T-cell (primary cell): ENCODE data around the gene SLC2A13. TPM values are rescaled to one million over a fixed set of nuclear protein-coding genes. Genes with fewer than 3 reads are reported as not detected.
A peak's percentile ranks its signal among the peaks of the same experiment; 100 is the strongest.

Experiments used
- ATAC-seq, 4 experiments: fragments of 200-7000 bp in 3 of 4; fragments of 150-1000 bp in 1 of 4; cut with Tn5 transposase; replicated peaks in 1 of 4; 1 replicate in 3 of 4; 2 replicates in 1 of 4; pipeline ENCODE4 v1.10.0; 2021; ENCODE audit warnings: moderate library complexity in 3 of 4, mild to moderate bottlenecking in 2 of 4, moderate number of reproducible peaks in 1 of 4
- CTCF ChIA-PET, 2 donors: fragments of 300-600 bp; sonication (Branson Sonifier 250); formaldehyde crosslinking; loops; one replicate each; lab custom pipeline; 2022; ENCODE audit warnings: antibody characterized with exemption in 2 of 2; lab: Charles Lee
- POLR2A ChIA-PET, 2 donors: fragments of 300-600 bp; sonication (Branson Sonifier 250); formaldehyde crosslinking; loops; one replicate each; lab custom pipeline; 2022; ENCODE audit warnings: antibody characterized with exemption in 2 of 2; lab: Charles Lee
- DNase-seq, 35 experiments: peaks; one replicate each; pipeline versions ENCODE4 v3.0.0 to v3.0.0-alpha.2; 2013 to 2023
- H3K27ac ChIP-seq: one replicate; pipeline ENCODE4 v1.5.1; 2013; ENCODE audit warnings: low read length
- H3K27me3 ChIP-seq, 2 experiments: replicated peaks in 1 of 2; 1 replicate in 1 of 2; 2 replicates in 1 of 2; pipeline versions ENCODE4 v1.6.1 to v1.7.0; 2013; ENCODE audit warnings: low read length in 1 of 2, mixed read lengths in 1 of 2; ENCODE audit not compliant: control insufficient read depth in 2 of 2, insufficient read depth in 2 of 2; ENCODE audit errors: extremely low read depth in 1 of 2
- H3K36me3 ChIP-seq, 2 donors: 1 replicate in 1 of 2; 2 replicates in 1 of 2; pipeline versions ENCODE4 v1.6.1 to v1.7.0; 2013; ENCODE audit warnings: low read length in 1 of 2; ENCODE audit not compliant: control insufficient read depth in 2 of 2, insufficient read depth in 1 of 2; ENCODE audit errors: extremely low read depth in 1 of 2
- H3K4me1 ChIP-seq, 2 experiments: 1 replicate in 1 of 2; 2 replicates in 1 of 2; pipeline versions ENCODE4 v1.6.1 to v1.7.0; 2013; ENCODE audit warnings: low read length in 2 of 2, mixed read lengths in 1 of 2; ENCODE audit not compliant: insufficient read depth in 2 of 2, control insufficient read depth in 1 of 2; ENCODE audit errors: extremely low read depth in 1 of 2
- H3K4me3 ChIP-seq, 2 donors: 1 replicate in 1 of 2; 2 replicates in 1 of 2; pipeline versions ENCODE4 v1.5.1 to v1.7.0; 2013; ENCODE audit warnings: mild to moderate bottlenecking in 2 of 2, low read length in 1 of 2, moderate library complexity in 1 of 2; ENCODE audit not compliant: control insufficient read depth in 1 of 2; ENCODE audit errors: extremely low read depth in 1 of 2
- H3K9me3 ChIP-seq: 2 replicates; pipeline ENCODE4 v1.7.0; 2013
- H3K27ac Mint-ChIP-seq, 2 donors: one replicate each; pipeline ENCODE4 v1.8.0; 2020 to 2021; ENCODE audit warnings: mild to moderate bottlenecking in 2 of 2, mixed read lengths in 2 of 2
- H3K27me3 Mint-ChIP-seq, 2 donors: one replicate each; pipeline ENCODE4 v1.8.0; 2021 to 2022; ENCODE audit warnings: mixed read lengths in 2 of 2
- H3K36me3 Mint-ChIP-seq: one replicate; pipeline ENCODE4 v1.8.0; 2021; ENCODE audit warnings: mixed read lengths
- H3K4me1 Mint-ChIP-seq, 3 donors: one replicate each; pipeline ENCODE4 v1.8.0; 2020 to 2022; ENCODE audit warnings: mixed read lengths in 3 of 3, mild to moderate bottlenecking in 1 of 3
- H3K4me3 Mint-ChIP-seq, 3 donors: one replicate each; pipeline ENCODE4 v1.8.0; 2020 to 2022; ENCODE audit warnings: mild to moderate bottlenecking in 3 of 3, mixed read lengths in 3 of 3, moderate library complexity in 3 of 3
- H3K9me3 Mint-ChIP-seq, 3 donors: one replicate each; pipeline ENCODE4 v1.8.0; 2020 to 2022; ENCODE audit warnings: mixed read lengths in 3 of 3
- WGBS: methylation state at CpG from one replicate; pipeline ENCODE4 v1.1.5; 2013; ENCODE audit warnings: missing lambda C conversion rate; ENCODE audit not compliant: insufficient coverage; 5-methylcytosine and 5-hydroxymethylcytosine counted together
- total RNA-seq, 35 experiments: library from RNA in 6 of 35; stranded (reverse) in 6 of 35; fragments of 120-200 nt in 1 of 35; gene quantifications; one replicate each; pipeline versions ENCODE4 v1.2.1 to v1.2.4 and lab custom pipeline; 2013 to 2026

SLC2A13 gene
- total RNA-seq, 5 donors from 2014 or later (not counting 1 experiment from before 2014, with no cell fraction given), result 4.2 to 6.0 (median 5.1) TPM

- Histone ChIP-seq H3K27ac (no peak overlapping the region), H3K4me1 (no peaks in the 10 kb centered on the region), H3K36me3 (no peaks in the 10 kb centered on the region), H3K27me3 (no peaks in the 10 kb centered on the region), H3K4me3 (no peak overlapping the region), H3K9me3 (peaks cover 2% of the 10 kb centered on the region)
- no peak overlapping the region for H3K27ac Mint-ChIP-seq
- H3K36me3 Mint-ChIP-seq, result peaks cover 36% of the 10 kb centered on the region
- POLR2A ChIA-PET, result no interaction called here
- H3K4me3 Mint-ChIP-seq, result no peak overlapping the region
- DNase-seq, result no peak
- CTCF ChIA-PET, result interaction anchor here in 1 of 2 donors (0.6 kb wide), 1 partner anchor 63 kb away, joined by 3 read pairs; no protein-coding TSS in a partner anchor
- WGBS, result no CpG with 5 or more reads among the region's 2 CpGs
- no peaks in the 10 kb centered on the region for H3K4me1 Mint-ChIP-seq
- H3K27me3 Mint-ChIP-seq, result no peaks in the 10 kb centered on the region
- no peak for ATAC-seq
- H3K9me3 Mint-ChIP-seq, result peaks cover 15 to 34% (median 28%) of the 10 kb centered on the region in 3 donors
Measured at GRCh38 chr12:40000884-40001283, 105.0 kb downstream of the SLC2A13 start.

GRCh38 chr12:39993268-39993667 lies 112.6 kb downstream of the SLC2A13 start:
- WGBS, result no CpG with 5 or more reads among the region's 1 CpG
- ATAC-seq (no peak), DNase-seq (no peak)
- peaks cover 18% of the 10 kb centered on the region for H3K36me3 Mint-ChIP-seq
- POLR2A ChIA-PET, result no interaction called here
- no peak overlapping the region for H3K4me3 ChIP-seq
- H3K27me3 Mint-ChIP-seq, result no peaks in the 10 kb centered on the region
- peaks cover 3 to 18% (median 10%) of the 10 kb centered on the region in 3 donors for H3K9me3 Mint-ChIP-seq
- H3K9me3 ChIP-seq, result no peaks in the 10 kb centered on the region
- H3K27ac ChIP-seq, result no peak overlapping the region
- peaks cover 0 to 4% (median 4%) of the 10 kb centered on the region in 3 donors for H3K4me1 Mint-ChIP-seq
- H3K27me3 ChIP-seq, result no peaks in the 10 kb centered on the region
- no peak overlapping the region for H3K4me3 Mint-ChIP-seq
- no peak overlapping the region for H3K27ac Mint-ChIP-seq
- H3K4me1 ChIP-seq, result no peaks in the 10 kb centered on the region
- no peaks in the 10 kb centered on the region for H3K36me3 ChIP-seq
- CTCF ChIA-PET, result interaction anchor here in 1 of 2 donors (0.6 to 1.6 kb wide), 2 partner anchors 25 to 111 kb away, joined by 4 to 6 read pairs; no protein-coding TSS in a partner anchor

GRCh38 chr12:39990122-39991101 lies 115.5 kb downstream of the SLC2A13 start:
- WGBS, result 94% methylated on average over 2 of the region's 4 CpGs
- H3K4me3 Mint-ChIP-seq, result no peak overlapping the region
- no peaks in the 10 kb centered on the region for H3K27me3 Mint-ChIP-seq
- H3K4me1 ChIP-seq, result no peaks in the 10 kb centered on the region
- no peaks in the 10 kb centered on the region for H3K36me3 ChIP-seq
- H3K27ac ChIP-seq, result no peak overlapping the region
- no peaks in the 10 kb centered on the region for H3K27me3 ChIP-seq
- no peaks in the 10 kb centered on the region for H3K9me3 Mint-ChIP-seq
- DNase-seq (peak in 31 of 35 experiments; percentile 16 to 69 (median 45)), ATAC-seq (peak; percentile 66 to 70 (median 68))
- ChIA-PET CTCF (interaction anchor here (0.7 to 2.1 kb wide), 8 partner anchors 10 to 672 kb away, joined by 3 to 6 read pairs (median 3); no protein-coding TSS in a partner anchor), POLR2A (interaction anchor here in 1 of 2 donors (0.6 kb wide), 1 partner anchor 375 kb away, joined by 3 read pairs; no protein-coding TSS in a partner anchor)
- H3K36me3 Mint-ChIP-seq, result no peaks in the 10 kb centered on the region
- no peaks in the 10 kb centered on the region for H3K9me3 ChIP-seq
- H3K27ac Mint-ChIP-seq, result no peak overlapping the region
- H3K4me3 ChIP-seq, result no peak overlapping the region
- H3K4me1 Mint-ChIP-seq, result peaks cover 0 to 7% (median 4%) of the 10 kb centered on the region in 3 donors

- H3K36me3 ChIP-seq, result no peaks in the 10 kb centered on the region
- no peak overlapping the region for H3K27ac ChIP-seq
- POLR2A ChIA-PET, result no interaction called here
- CTCF ChIA-PET, result interaction anchor here in 1 of 2 donors (0.7 to 0.9 kb wide), 2 partner anchors 272 to 403 kb away, joined by 3 to 4 read pairs; no protein-coding TSS in a partner anchor
- Mint-ChIP-seq H3K9me3 (no peaks in the 10 kb centered on the region), H3K27ac (no peak overlapping the region), H3K4me3 (no peak overlapping the region), H3K4me1 (peaks cover 0 to 7% (median 4%) of the 10 kb centered on the region in 3 donors), H3K27me3 (no peaks in the 10 kb centered on the region), H3K36me3 (no peaks in the 10 kb centered on the region)
- DNase-seq (no peak), ATAC-seq (no peak)
- no peaks in the 10 kb centered on the region for H3K4me1 ChIP-seq
- H3K27me3 ChIP-seq, result no peaks in the 10 kb centered on the region
- H3K4me3 ChIP-seq, result no peak overlapping the region
- no peaks in the 10 kb centered on the region for H3K9me3 ChIP-seq
- WGBS, result no CpG with 5 or more reads among the region's 1 CpG
Measured at GRCh38 chr12:39989501-39989900, 116.4 kb downstream of the SLC2A13 start.

- no peaks in the 10 kb centered on the region for H3K9me3 ChIP-seq
- H3K27me3 ChIP-seq, result no peaks in the 10 kb centered on the region
- ATAC-seq (no peak), DNase-seq (no peak)
- Mint-ChIP-seq H3K36me3 (no peaks in the 10 kb centered on the region), H3K9me3 (no peaks in the 10 kb centered on the region), H3K4me3 (no peak overlapping the region), H3K27me3 (no peaks in the 10 kb centered on the region), H3K27ac (no peak overlapping the region), H3K4me1 (peaks cover 0 to 7% (median 4%) of the 10 kb centered on the region in 3 donors)
- WGBS, result 100% methylated on average over 2 of the region's 2 CpGs
- POLR2A ChIA-PET, result no interaction called here
- no peak overlapping the region for H3K4me3 ChIP-seq
- CTCF ChIA-PET, result interaction anchor here (0.7 to 0.9 kb wide), 2 partner anchors 622 to 635 kb away, joined by 3 to 4 read pairs; no protein-coding TSS in a partner anchor
- H3K27ac ChIP-seq, result no peak overlapping the region
- H3K4me1 ChIP-seq, result no peaks in the 10 kb centered on the region
- no peaks in the 10 kb centered on the region for H3K36me3 ChIP-seq
Measured at GRCh38 chr12:39988574-39988973, 117.3 kb downstream of the SLC2A13 start.

GRCh38 chr12:39986674-39987073 lies 119.2 kb downstream of the SLC2A13 start:
- H3K36me3 ChIP-seq, result no peaks in the 10 kb centered on the region
- no peak overlapping the region for H3K4me3 ChIP-seq
- no peaks in the 10 kb centered on the region for H3K4me1 ChIP-seq
- Mint-ChIP-seq H3K4me1 (peaks cover 0 to 7% (median 4%) of the 10 kb centered on the region in 3 donors), H3K36me3 (no peaks in the 10 kb centered on the region), H3K27ac (no peak overlapping the region), H3K4me3 (no peak overlapping the region), H3K9me3 (no peaks in the 10 kb centered on the region), H3K27me3 (no peaks in the 10 kb centered on the region)
- ChIA-PET CTCF (interaction anchor here in 1 of 2 donors (0.5 kb wide), 1 partner anchor 71 kb away, joined by 4 read pairs; no protein-coding TSS in a partner anchor), POLR2A (no interaction called here)
- no peaks in the 10 kb centered on the region for H3K9me3 ChIP-seq
- ATAC-seq (no peak), DNase-seq (no peak)
- no peaks in the 10 kb centered on the region for H3K27me3 ChIP-seq
- H3K27ac ChIP-seq, result no peak overlapping the region
- WGBS, result no CpG with 5 or more reads among the region's 2 CpGs
